GM23248 (cell line): ENCODE data around the gene PRR23E. TPM values are rescaled to one million over a fixed set of nuclear protein-coding genes. Genes with fewer than 3 reads are reported as not detected.

Source experiments
- DNase-seq: peaks from one replicate; pipeline ENCODE4 v3.0.0-alpha.2; 2015
- H2AFZ ChIP-seq: fragments of 200-600 bp; sonication (generic); 2 replicates; pipeline ENCODE4 v1.6.1; 2016; ENCODE audit warnings: antibody characterized with exemption
- H3F3A ChIP-seq: fragments of 200-600 bp; sonication (generic); 2 replicates; pipeline ENCODE4 v1.6.1; 2016; ENCODE audit warnings: mild to moderate bottlenecking, antibody characterized with exemption, mixed run types; ENCODE audit not compliant: insufficient read depth
- H3K27ac ChIP-seq: fragments of 200-600 bp; sonication (generic); 2 replicates; pipeline ENCODE4 v1.5.1; 2016; ENCODE audit warnings: mild to moderate bottlenecking
- H3K27me3 ChIP-seq: fragments of 200-600 bp; sonication (generic); replicated peaks from 2 replicates; pipeline ENCODE4 v1.6.1; 2016; ENCODE audit warnings: mild to moderate bottlenecking; ENCODE audit not compliant: insufficient read depth
- H3K36me3 ChIP-seq: fragments of 200-600 bp; sonication (generic); 2 replicates; pipeline ENCODE4 v1.6.1; 2016; ENCODE audit warnings: low read depth, mild to moderate bottlenecking
- H3K4me1 ChIP-seq: fragments of 200-600 bp; sonication (generic); 2 replicates; pipeline ENCODE4 v1.6.1; 2016; ENCODE audit warnings: mild to moderate bottlenecking; ENCODE audit not compliant: insufficient read depth
- H3K4me2 ChIP-seq: fragments of 200-600 bp; sonication (generic); one replicate; pipeline ENCODE4 v1.6.1; 2016; ENCODE audit warnings: mild to moderate bottlenecking; ENCODE audit not compliant: unreplicated experiment
- H3K4me3 ChIP-seq: fragments of 200-600 bp; sonication (generic); 2 replicates; pipeline ENCODE4 v1.5.1; 2016; ENCODE audit warnings: mild to moderate bottlenecking
- H3K79me2 ChIP-seq: fragments of 200-600 bp; sonication (generic); 2 replicates; pipeline ENCODE4 v1.6.1; 2016; ENCODE audit warnings: mild to moderate bottlenecking; ENCODE audit not compliant: insufficient read depth
- H3K9ac ChIP-seq: fragments of 200-600 bp; sonication (generic); 2 replicates; pipeline ENCODE4 v1.6.1; 2016; ENCODE audit warnings: mild to moderate bottlenecking
- H3K9me2 ChIP-seq: fragments of 200-600 bp; sonication (generic); 2 replicates; pipeline ENCODE4 v1.6.1; 2016; ENCODE audit warnings: mixed run types, mild to moderate bottlenecking, moderate library complexity; ENCODE audit not compliant: insufficient read depth
- H3K9me3 ChIP-seq: fragments of 200-600 bp; sonication (generic); one replicate; pipeline ENCODE4 v1.6.1; 2017; ENCODE audit warnings: low read depth
- H4K20me1 ChIP-seq: fragments of 200-600 bp; sonication (generic); 2 replicates; pipeline ENCODE4 v1.6.0; 2016; ENCODE audit not compliant: insufficient read depth
- EZH2 ChIP-seq: fragments of 200-600 bp; sonication (generic); IDR thresholded peaks from 2 replicates; pipeline ENCODE4 v1.6.1; 2018; ENCODE audit warnings: antibody characterized with exemption, mild to moderate bottlenecking; ENCODE audit not compliant: insufficient read depth, poor library complexity, severe bottlenecking
- EZH2phosphoT487 ChIP-seq: fragments of 200-600 bp; sonication (generic); IDR thresholded peaks from 2 replicates; pipeline ENCODE4 v1.6.1; 2018; ENCODE audit warnings: antibody characterized with exemption, moderate library complexity, mild to moderate bottlenecking, low read depth; ENCODE audit not compliant: insufficient read depth
- WGBS, 2 experiments: methylation state at CpG; one replicate each; pipeline ENCODE4 v1.1.6; 2015 to 2017; ENCODE audit warnings: low lambda C conversion rate in 2 of 2, low coverage in 1 of 2; ENCODE audit errors: missing lambda C conversion rate in 2 of 2; 5-methylcytosine and 5-hydroxymethylcytosine counted together
- in situ Hi-C: fragments of 300-500 bp; cut with MboI; formaldehyde crosslinking; loops from 2 replicates; pipeline ENCODE4 v1.15.0; 2020
- polyA plus RNA-seq: library from polyadenylated mRNA; unstranded; fragments of >200 nt; fragmentation: Nextera tagmentation; extraction: Ambion mirVana; gene quantifications from 2 replicates; pipeline ENCODE4 v1.2.1, GENCODE V29; 2016
- total RNA-seq: library from RNA; depleted of rRNA; stranded (reverse); fragments of >200 nt; shearing (Covaris generic); gene quantifications from 2 replicates; pipeline ENCODE4 v1.2.3, GENCODE V29; 2014

Gene PRR23E
- total and polyA plus RNA-seq, 2 experiments from 2014 or later: not detected

GRCh38 chr3:127172781-127173515 lies 20.0 kb upstream of the PRR23E start:
- in situ Hi-C loops: no loop called here
- H3K36me3 ChIP-seq: no peaks in the 10 kb centered on the region
- peak overlapping the region; percentile 26; the same call in 1 of the 2 replicates for H3K27ac ChIP-seq
- TF ChIP-seq EZH2phosphoT487: peak; percentile 77; the same call in 1 of the 2 replicates
- TF ChIP-seq EZH2: no peak
- H3K9me2 ChIP-seq: no peaks in the 10 kb centered on the region
- H3K9ac ChIP-seq: no peak overlapping the region
- no peak overlapping the region for H2AFZ ChIP-seq
- H4K20me1 ChIP-seq: no peaks in the 10 kb centered on the region
- H3K4me3 ChIP-seq: no peak overlapping the region
- peaks cover 20% of the 10 kb centered on the region for H3K4me1 ChIP-seq
- peak overlapping the region; percentile 53 for H3K4me2 ChIP-seq
- no peaks in the 10 kb centered on the region for H3K79me2 ChIP-seq
- WGBS, 2 experiments: 25 to 27% methylated on average over 22 of the region's 22 CpGs
- H3F3A ChIP-seq: no peaks in the 10 kb centered on the region
- peak; percentile 92 for DNase-seq
- H3K9me3 ChIP-seq: no peaks in the 10 kb centered on the region
- no peaks in the 10 kb centered on the region; the same call in 1 of the 2 replicates for H3K27me3 ChIP-seq

- H4K20me1 ChIP-seq: no peaks in the 10 kb centered on the region
- WGBS, 2 experiments: 72 to 80% methylated on average over 5 of the region's 5 CpGs
- TF ChIP-seq EZH2phosphoT487 (no peak), EZH2 (no peak)
- H3K4me2 ChIP-seq: peak overlapping the region; percentile 53
- no peak overlapping the region for H2AFZ ChIP-seq
- no peaks in the 10 kb centered on the region for H3K79me2 ChIP-seq
- H3K9ac ChIP-seq: no peak overlapping the region
- no peaks in the 10 kb centered on the region for H3K9me2 ChIP-seq
- H3K27ac ChIP-seq: no peak overlapping the region
- H3K4me3 ChIP-seq: no peak overlapping the region
- no peaks in the 10 kb centered on the region for H3K36me3 ChIP-seq
- H3K27me3 ChIP-seq: no peaks in the 10 kb centered on the region; the same call in 1 of the 2 replicates
- in situ Hi-C loops: no loop called here
- no peaks in the 10 kb centered on the region for H3F3A ChIP-seq
- peaks cover 20% of the 10 kb centered on the region for H3K4me1 ChIP-seq
- H3K9me3 ChIP-seq: no peaks in the 10 kb centered on the region
- DNase-seq: no peak
Measured at GRCh38 chr3:127173516-127174166, 19.3 kb upstream of the PRR23E start.

GRCh38 chr3:127174284-127174683 lies 18.6 kb upstream of the PRR23E start:
- in situ Hi-C loops: no loop called here
- Histone ChIP-seq H3K9me2 (no peaks in the 10 kb centered on the region), H4K20me1 (no peaks in the 10 kb centered on the region), H3K4me2 (no peak overlapping the region), H3K9me3 (no peaks in the 10 kb centered on the region), H3K79me2 (no peaks in the 10 kb centered on the region), H3K27ac (no peak overlapping the region), H3K4me1 (peaks cover 20% of the 10 kb centered on the region), H3K36me3 (no peaks in the 10 kb centered on the region), H3K4me3 (no peak overlapping the region), H3K27me3 (peaks cover 1% of the 10 kb centered on the region; the same call in 1 of the 2 replicates), H2AFZ (no peak overlapping the region), H3K9ac (no peak overlapping the region), H3F3A (no peaks in the 10 kb centered on the region)
- no peak for DNase-seq
- TF ChIP-seq EZH2: no peak
- 74 to 78% methylated on average over 4 of the region's 4 CpGs for WGBS, 2 experiments

- no peaks in the 10 kb centered on the region for H3K79me2 ChIP-seq
Measured at GRCh38 chr3:127174715-127175140, 18.2 kb upstream of the PRR23E start.

More at GRCh38 chr3:127174715-127175140, 18.2 kb upstream of the PRR23E start:
- DNase-seq: no peak
- no peaks in the 10 kb centered on the region for H3K36me3 ChIP-seq
- in situ Hi-C loops: no loop called here
- no peak for TF ChIP-seq EZH2
- no peak for TF ChIP-seq EZH2phosphoT487
- 100% methylated on average over 2 of the region's 2 CpGs for WGBS, 2 experiments
- no peak overlapping the region for H3K27ac ChIP-seq
- H3F3A ChIP-seq: no peaks in the 10 kb centered on the region
- no peaks in the 10 kb centered on the region for H3K9me2 ChIP-seq
- no peak overlapping the region for H3K4me2 ChIP-seq
- no peak overlapping the region for H2AFZ ChIP-seq
- no peak overlapping the region for H3K9ac ChIP-seq
- H3K4me3 ChIP-seq: no peak overlapping the region
- H3K4me1 ChIP-seq: peaks cover 20% of the 10 kb centered on the region
- H4K20me1 ChIP-seq: no peaks in the 10 kb centered on the region
- H3K27me3 ChIP-seq: peaks cover 6% of the 10 kb centered on the region
- no peaks in the 10 kb centered on the region for H3K9me3 ChIP-seq
